Measurements from ENCODE around the gene CYLD.

CYLD gene

DNA sequence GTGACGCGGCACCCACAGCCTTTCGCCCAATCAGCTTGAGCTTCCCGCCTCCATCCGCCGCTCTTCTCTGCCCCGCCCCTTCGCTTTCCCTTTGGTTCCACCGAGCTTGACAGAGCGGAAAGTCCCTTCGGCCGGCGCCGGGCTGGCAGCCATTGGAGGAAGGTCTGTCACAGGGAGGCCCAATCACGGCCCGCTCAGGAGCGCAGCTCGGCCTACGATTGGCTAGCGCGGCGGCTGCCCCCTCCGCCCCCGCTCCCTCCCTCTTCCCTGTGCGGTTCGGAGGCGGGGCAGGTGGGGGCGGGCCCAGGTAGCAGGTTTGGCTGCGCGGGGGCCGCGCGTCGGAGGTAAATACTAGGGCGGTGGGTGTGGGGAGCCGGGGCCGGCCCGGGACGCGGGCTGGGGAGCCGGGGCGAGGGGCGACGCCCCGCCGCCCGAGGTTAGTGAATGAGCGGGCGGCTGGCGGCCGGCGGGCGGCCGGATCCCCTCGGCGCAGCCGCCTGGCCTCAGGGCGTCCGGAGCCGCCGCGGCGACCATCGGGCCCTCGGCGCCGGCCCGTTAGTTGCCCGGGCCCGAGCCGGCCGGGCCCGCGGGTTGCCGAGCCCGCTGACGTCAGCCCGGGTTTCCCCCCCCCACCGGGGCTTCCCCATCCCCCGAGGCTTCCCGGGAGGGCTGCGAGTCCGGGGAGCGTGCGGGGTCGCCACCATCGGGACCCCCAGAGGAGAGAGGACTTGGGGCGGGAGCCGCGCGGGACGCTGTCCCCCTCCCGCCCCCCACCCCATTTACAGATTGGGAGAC is at the start of gene CYLD:
TSS of gene CYLD (plus strand) at position 306 of the 795 bp plus-strand sequence. CDS start 7,613 bp downstream, outside the sequence.
- Histone ChIP-seq H3F3A (ENCODE audit: insufficient read depth, low read length) (0 out of 2 replicates have a peak, but pooled peaks cover 1% of the 10 kb centered on the region), H3K4me3 (ENCODE audit: low read length) (peak within 1 kb of the TSS; percentile 88), H4K20me1 (ENCODE audit: insufficient read depth, low read length) (no peaks in the 10 kb centered on the region), H3K4me2 (ENCODE audit: low read depth, low read length) (peak within 1 kb of the TSS; percentile 90), H3K9me2 (replicated peaks; ENCODE audit: insufficient read depth, low read length) (no peaks in the 10 kb centered on the region), H2AFZ (ENCODE audit: low read length) (peak within 1 kb of the TSS; percentile 91), H3K27me3 (replicated peaks; ENCODE audit: insufficient read depth, low read length) (no peaks in the 10 kb centered on the region), H3K27ac (ENCODE audit: low read length) (peak within 1 kb of the TSS; percentile 84), H3K9me3 (replicated peaks; ENCODE audit: insufficient read depth, low read length) (no peaks in the 10 kb centered on the region), H3K79me2 (ENCODE audit: low read length) (peaks cover 42% of the 10 kb centered on the region), H3K4me1 (ENCODE audit: low read length) (peaks cover 16% of the 10 kb centered on the region; the same call in 1 of the 2 replicates), H3K36me3 (replicated peaks; ENCODE audit: insufficient read depth, low read length) (0 out of 2 replicates have a peak, but pooled peaks cover 5% of the 10 kb centered on the region), H3K9ac (ENCODE audit: low read length) (peak within 1 kb of the TSS; percentile 95)
- peak; percentile 100 for DNase-seq
- TF ChIP-seq EZH2phosphoT487 (IDR thresholded peaks at IDR 0.05; ENCODE audit: low read length) (no peak), EZH2 (optimal IDR thresholded peaks at IDR 0.05; ENCODE audit: low read depth, low read length) (no peak)
- TF ChIP-seq, protein P1, sequence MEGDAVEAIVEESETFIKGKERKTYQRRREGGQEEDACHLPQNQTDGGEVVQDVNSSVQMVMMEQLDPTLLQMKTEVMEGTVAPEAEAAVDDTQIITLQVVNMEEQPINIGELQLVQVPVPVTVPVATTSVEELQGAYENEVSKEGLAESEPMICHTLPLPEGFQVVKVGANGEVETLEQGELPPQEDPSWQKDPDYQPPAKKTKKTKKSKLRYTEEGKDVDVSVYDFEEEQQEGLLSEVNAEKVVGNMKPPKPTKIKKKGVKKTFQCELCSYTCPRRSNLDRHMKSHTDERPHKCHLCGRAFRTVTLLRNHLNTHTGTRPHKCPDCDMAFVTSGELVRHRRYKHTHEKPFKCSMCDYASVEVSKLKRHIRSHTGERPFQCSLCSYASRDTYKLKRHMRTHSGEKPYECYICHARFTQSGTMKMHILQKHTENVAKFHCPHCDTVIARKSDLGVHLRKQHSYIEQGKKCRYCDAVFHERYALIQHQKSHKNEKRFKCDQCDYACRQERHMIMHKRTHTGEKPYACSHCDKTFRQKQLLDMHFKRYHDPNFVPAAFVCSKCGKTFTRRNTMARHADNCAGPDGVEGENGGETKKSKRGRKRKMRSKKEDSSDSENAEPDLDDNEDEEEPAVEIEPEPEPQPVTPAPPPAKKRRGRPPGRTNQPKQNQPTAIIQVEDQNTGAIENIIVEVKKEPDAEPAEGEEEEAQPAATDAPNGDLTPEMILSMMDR (IDR thresholded peaks at IDR 0.05; ENCODE audit: low read length), result no peak

DNA sequence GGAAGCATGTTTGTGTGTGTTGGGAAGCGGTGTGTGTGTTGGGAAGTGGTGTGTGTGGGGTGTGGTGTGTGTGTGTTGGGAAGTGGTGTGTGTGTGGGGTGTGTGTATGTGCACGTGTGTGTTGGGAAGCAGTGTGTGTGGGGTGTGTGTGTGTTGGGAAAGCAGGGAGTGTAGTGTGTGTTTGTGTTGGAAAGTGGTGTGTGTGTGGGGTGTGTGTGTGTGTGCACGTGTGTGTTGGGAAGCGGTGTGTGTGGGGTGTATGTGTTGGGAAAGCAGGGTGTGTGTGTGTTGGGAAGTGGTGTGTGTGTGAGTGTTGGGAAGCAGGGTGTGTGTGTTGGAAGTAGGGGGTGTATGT is 49.3 kb upstream of the CYLD start:
- Histone ChIP-seq H3K79me2 (ENCODE audit: low read length) (peaks cover 21% of the 10 kb centered on the region), H3K27ac (ENCODE audit: low read length) (no peak overlapping the region), H3K9me2 (replicated peaks; ENCODE audit: insufficient read depth, low read length) (no peaks in the 10 kb centered on the region), H2AFZ (ENCODE audit: low read length) (no peak overlapping the region), H3F3A (ENCODE audit: insufficient read depth, low read length) (peaks cover 25% of the 10 kb centered on the region), H3K4me3 (ENCODE audit: low read length) (no peak overlapping the region), H3K4me2 (ENCODE audit: low read depth, low read length) (no peak overlapping the region), H3K9ac (ENCODE audit: low read length) (no peak overlapping the region), H3K9me3 (replicated peaks; ENCODE audit: insufficient read depth, low read length) (no peaks in the 10 kb centered on the region), H4K20me1 (ENCODE audit: insufficient read depth, low read length) (no peaks in the 10 kb centered on the region), H3K36me3 (replicated peaks; ENCODE audit: insufficient read depth, low read length) (no peaks in the 10 kb centered on the region), H3K27me3 (replicated peaks; ENCODE audit: insufficient read depth, low read length) (no peaks in the 10 kb centered on the region), H3K4me1 (ENCODE audit: low read length) (peaks cover 52% of the 10 kb centered on the region)
- no peak for DNase-seq
- TF ChIP-seq EZH2phosphoT487 (IDR thresholded peaks at IDR 0.05; ENCODE audit: low read length), result no peak
- TF ChIP-seq, protein P1 (IDR thresholded peaks at IDR 0.05; ENCODE audit: low read length), result no peak
- no peak for TF ChIP-seq EZH2 (optimal IDR thresholded peaks at IDR 0.05; ENCODE audit: low read depth, low read length)

DNA sequence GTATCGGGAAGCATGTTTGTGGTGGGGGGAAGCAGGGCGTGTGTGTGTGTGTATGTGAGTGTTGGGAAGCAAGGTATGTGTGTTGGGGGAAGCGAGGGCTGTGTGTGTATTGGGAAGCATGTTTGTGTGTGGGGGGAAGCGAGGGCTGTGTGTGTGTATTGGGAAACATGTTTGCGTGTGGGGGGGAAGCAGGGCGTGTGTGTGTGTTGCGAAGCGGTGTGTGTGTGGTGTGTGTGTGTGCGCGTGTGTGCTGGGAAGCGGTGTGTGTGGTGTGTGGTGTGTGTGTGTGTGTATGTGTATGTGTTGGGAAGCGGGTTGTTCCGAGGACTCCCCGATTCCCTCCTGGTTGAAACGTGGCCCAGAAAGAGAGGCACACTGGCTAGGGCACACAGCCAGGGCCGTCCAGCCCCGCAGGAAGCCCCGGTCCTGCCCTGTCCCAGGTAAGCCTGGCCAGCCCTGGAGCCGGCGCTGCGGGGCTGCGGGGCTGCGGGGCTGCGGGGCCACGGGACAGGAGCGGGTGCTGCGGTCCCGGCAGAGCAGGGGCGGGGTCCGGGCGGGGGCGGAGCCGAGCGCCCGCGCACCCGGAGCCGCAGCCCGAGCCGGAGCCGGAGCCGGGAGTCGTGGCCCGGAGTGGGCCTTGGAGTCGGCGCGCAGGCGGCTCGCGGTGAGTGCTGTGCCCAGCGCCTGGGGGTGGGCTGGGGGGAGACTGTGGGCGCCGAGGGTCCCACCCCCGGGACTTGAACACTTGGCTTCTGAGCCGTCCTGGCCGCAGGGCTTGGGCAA is 48.7 kb upstream of the CYLD start, which contains the start of gene NOD2:
TSS of gene NOD2 (plus strand) at position 608 of the 783 bp plus-strand sequence. CDS start 5,890 bp downstream, outside the sequence.
- Histone ChIP-seq H3K27ac (ENCODE audit: low read length) (no peak within 1 kb of the TSS), H3K9me3 (replicated peaks; ENCODE audit: insufficient read depth, low read length) (no peaks in the 10 kb centered on the region), H3K27me3 (replicated peaks; ENCODE audit: insufficient read depth, low read length) (no peaks in the 10 kb centered on the region), H3K4me2 (ENCODE audit: low read depth, low read length) (peak within 1 kb of the TSS; percentile 91), H3K9me2 (replicated peaks; ENCODE audit: insufficient read depth, low read length) (no peaks in the 10 kb centered on the region), H4K20me1 (ENCODE audit: insufficient read depth, low read length) (no peaks in the 10 kb centered on the region), H3K4me1 (ENCODE audit: low read length) (peaks cover 52% of the 10 kb centered on the region), H2AFZ (ENCODE audit: low read length) (peak within 1 kb of the TSS; percentile 70), H3F3A (ENCODE audit: insufficient read depth, low read length) (peaks cover 30% of the 10 kb centered on the region), H3K9ac (ENCODE audit: low read length) (peak within 1 kb of the TSS; percentile 70), H3K36me3 (replicated peaks; ENCODE audit: insufficient read depth, low read length) (no peaks in the 10 kb centered on the region), H3K4me3 (ENCODE audit: low read length) (peak within 1 kb of the TSS; percentile 76), H3K79me2 (ENCODE audit: low read length) (peaks cover 24% of the 10 kb centered on the region)
- TF ChIP-seq, protein P1 (IDR thresholded peaks at IDR 0.05; ENCODE audit: low read length), result no peak
- TF ChIP-seq EZH2phosphoT487 (IDR thresholded peaks at IDR 0.05; ENCODE audit: low read length), result no peak
- DNase-seq, result peak; percentile 34

Measured in MM.1S (cell line).